ENCODE results near the gene NPTXR. TPM values are rescaled to one million over a fixed set of nuclear protein-coding genes. Genes with fewer than 3 reads are reported as not detected.

The NPTXR gene
- total RNA-seq, 1 experiment from 2014 or later: 129 TPM

- peaks cover 50% of the 10 kb centered on the region for H3K36me3 ChIP-seq (ENCODE audit: insufficient read depth, low read length, poor library complexity, severe bottlenecking)
- no peak overlapping the region for H3K4me3 ChIP-seq (ENCODE audit: low read depth, low read length, poor library complexity, severe bottlenecking)
- no peak for DNase-seq (ENCODE audit: low spot score)
- H3K27me3 ChIP-seq (replicated peaks; ENCODE audit: insufficient read depth, low read depth, low read length, poor library complexity): no peaks in the 10 kb centered on the region
- intact Hi-C loops (cut with micrococcal nuclease; ENCODE audit: unreplicated experiment): no loop called here
- no peaks in the 10 kb centered on the region for H3K9me3 ChIP-seq (ENCODE audit: low read depth, low read length, poor library complexity, severe bottlenecking)
- no peak overlapping the region for H3K27ac ChIP-seq (ENCODE audit: low read depth, low read length, poor library complexity, severe bottlenecking)
- TF ChIP-seq EZH2 (IDR thresholded peaks at IDR 0.05; ENCODE audit: borderline replicate concordance, low read depth, low read length, poor library complexity, severe bottlenecking): no peak
- TF ChIP-seq CTCF (conservative IDR thresholded peaks at IDR 0.05; ENCODE audit: low read depth, low read length): no peak
- H3K4me1 ChIP-seq (ENCODE audit: insufficient read depth, low read length, poor library complexity, severe bottlenecking): no peaks in the 10 kb centered on the region
- ChIA-PET POLR2A (ENCODE audit: low non-redundant PET) (no interaction called here), CTCF (interaction anchor here (0.5 to 0.9 kb wide), 2 partner anchors 55 to 504 kb away, joined by 5 to 9 read pairs; no protein-coding TSS in a partner anchor)
- no TSS peak for BruUV-seq (replicated peaks)
Observed at GRCh38 chr22:38823637-38824036, 20.2 kb downstream of the NPTXR start.

- Histone ChIP-seq H3K27ac (ENCODE audit: low read depth, low read length, poor library complexity, severe bottlenecking) (no peak overlapping the region), H3K36me3 (ENCODE audit: insufficient read depth, low read length, poor library complexity, severe bottlenecking) (peaks cover 45% of the 10 kb centered on the region), H3K4me1 (ENCODE audit: insufficient read depth, low read length, poor library complexity, severe bottlenecking) (no peaks in the 10 kb centered on the region), H3K9me3 (ENCODE audit: low read depth, low read length, poor library complexity, severe bottlenecking) (no peaks in the 10 kb centered on the region), H3K4me3 (ENCODE audit: low read depth, low read length, poor library complexity, severe bottlenecking) (no peak overlapping the region), H3K27me3 (replicated peaks; ENCODE audit: insufficient read depth, low read depth, low read length, poor library complexity) (no peaks in the 10 kb centered on the region)
- TF ChIP-seq EZH2 (IDR thresholded peaks at IDR 0.05; ENCODE audit: borderline replicate concordance, low read depth, low read length, poor library complexity, severe bottlenecking) (no peak), CTCF (conservative IDR thresholded peaks at IDR 0.05; ENCODE audit: low read depth, low read length) (no peak)
- intact Hi-C loops (cut with micrococcal nuclease; ENCODE audit: unreplicated experiment): no loop called here
- ChIA-PET POLR2A (ENCODE audit: low non-redundant PET) (no interaction called here), CTCF (interaction anchor here (0.9 kb wide), 1 partner anchor 54 kb away, joined by 9 read pairs; no protein-coding TSS in a partner anchor)
- no peak for DNase-seq (ENCODE audit: low spot score)
- BruUV-seq (replicated peaks): no TSS peak
Observed at GRCh38 chr22:38823076-38823475, 20.8 kb downstream of the NPTXR start.

- no peaks in the 10 kb centered on the region for H3K9me3 ChIP-seq (ENCODE audit: low read depth, low read length, poor library complexity, severe bottlenecking)
- no peak for TF ChIP-seq CTCF (conservative IDR thresholded peaks at IDR 0.05; ENCODE audit: low read depth, low read length)
- no peak for TF ChIP-seq EZH2 (IDR thresholded peaks at IDR 0.05; ENCODE audit: borderline replicate concordance, low read depth, low read length, poor library complexity, severe bottlenecking)
- peaks cover 25% of the 10 kb centered on the region for H3K36me3 ChIP-seq (ENCODE audit: insufficient read depth, low read length, poor library complexity, severe bottlenecking)
- DNase-seq (ENCODE audit: low spot score): no peak
- ChIA-PET CTCF (interaction anchor here (1.5 kb wide), 1 partner anchor 51 kb away, joined by 7 read pairs; no protein-coding TSS in a partner anchor), POLR2A (ENCODE audit: low non-redundant PET) (no interaction called here)
- intact Hi-C loops (cut with micrococcal nuclease; ENCODE audit: unreplicated experiment): no loop called here
- no peaks in the 10 kb centered on the region for H3K27me3 ChIP-seq (replicated peaks; ENCODE audit: insufficient read depth, low read depth, low read length, poor library complexity)
- no peak overlapping the region for H3K27ac ChIP-seq (ENCODE audit: low read depth, low read length, poor library complexity, severe bottlenecking)
- H3K4me3 ChIP-seq (ENCODE audit: low read depth, low read length, poor library complexity, severe bottlenecking): no peak overlapping the region
- no peaks in the 10 kb centered on the region for H3K4me1 ChIP-seq (ENCODE audit: insufficient read depth, low read length, poor library complexity, severe bottlenecking)
- BruUV-seq (replicated peaks): no TSS peak
Observed at GRCh38 chr22:38820020-38820419, 23.8 kb downstream of the NPTXR start.
